B cell (primary cell): ENCODE data around the gene PLEKHA3. TPM values are rescaled to one million over a fixed set of nuclear protein-coding genes. Genes with fewer than 3 reads are reported as not detected.

Experiments
- ATAC-seq: fragments of 200-7000 bp; cut with Tn5 transposase; one replicate; pipeline ENCODE4 v1.10.0; 2021; ENCODE audit warnings: low read depth, mild to moderate bottlenecking, moderate number of reproducible peaks, moderate library complexity
- CTCF ChIA-PET: fragments of 350-600 bp; sonication (Branson Sonifier 250); formaldehyde crosslinking; loops from one replicate; lab custom pipeline; 2021; ENCODE audit warnings: antibody characterized with exemption, inconsistent platforms; lab: Charles Lee
- POLR2A ChIA-PET: fragments of 350-600 bp; sonication (Branson Sonifier 250); formaldehyde crosslinking; loops from one replicate; lab custom pipeline; 2021; ENCODE audit warnings: antibody characterized with exemption; lab: Charles Lee
- DNase-seq: peaks from one replicate; pipeline ENCODE4 v3.0.0; 2013
- H2AFZ ChIP-seq: 2 replicates; pipeline ENCODE4 v1.6.1; 2012; ENCODE audit warnings: mild to moderate bottlenecking, low read depth, low read length; ENCODE audit not compliant: insufficient read depth, poor library complexity, severe bottlenecking
- H3K27ac ChIP-seq, 2 donors: 1 replicate in 1 of 2; 2 replicates in 1 of 2; pipeline ENCODE4 v1.5.1; 2012 to 2013; ENCODE audit warnings: low read length in 2 of 2, mild to moderate bottlenecking in 2 of 2, moderate library complexity in 1 of 2
- H3K27me3 ChIP-seq, 4 experiments: fragments of 200-600 bp in 1 of 4; sonication (generic) in 1 of 4; replicated peaks in 1 of 4; 1 replicate in 2 of 4; 2 replicates in 2 of 4; pipeline versions ENCODE4 v1.6.1 to v1.7.0; 2013 to 2016; ENCODE audit warnings: low read length in 3 of 4, mild to moderate bottlenecking in 2 of 4, mixed read lengths in 1 of 4, moderate library complexity in 1 of 4; ENCODE audit not compliant: insufficient read depth in 4 of 4, control insufficient read depth in 3 of 4; ENCODE audit errors: control extremely low read depth in 1 of 4
- H3K36me3 ChIP-seq, 2 experiments: replicated peaks in 1 of 2; 1 replicate in 1 of 2; 2 replicates in 1 of 2; pipeline versions ENCODE4 v1.6.1 to v1.7.1; 2013; ENCODE audit warnings: low read length in 1 of 2; ENCODE audit not compliant: insufficient read depth in 2 of 2, control insufficient read depth in 1 of 2; ENCODE audit errors: control extremely low read depth in 1 of 2, extremely low read depth in 1 of 2
- H3K4me1 ChIP-seq, 2 donors: fragments of 200-600 bp in 1 of 2; sonication (generic) in 1 of 2; 1 replicate in 1 of 2; 2 replicates in 1 of 2; pipeline versions ENCODE4 v1.5.1 to v1.6.1; 2013 to 2017; ENCODE audit warnings: low read length in 2 of 2; ENCODE audit not compliant: control insufficient read depth in 2 of 2, insufficient read depth in 2 of 2
- H3K4me2 ChIP-seq: replicated peaks from 2 replicates; pipeline ENCODE3; 2012; ENCODE audit warnings: mild to moderate bottlenecking, low read depth, low read length; ENCODE audit not compliant: poor library complexity, severe bottlenecking
- H3K4me3 ChIP-seq, 5 experiments: fragments of 200-600 bp in 1 of 5; sonication (generic) in 1 of 5; 1 replicate in 3 of 5; 2 replicates in 2 of 5; pipeline versions ENCODE4 v1.5.1 to v1.7.0; 2011 to 2016; ENCODE audit warnings: low read length in 4 of 5, mild to moderate bottlenecking in 4 of 5, low read depth in 2 of 5, control low read depth in 1 of 5, moderate library complexity in 1 of 5; ENCODE audit not compliant: insufficient read depth in 1 of 5; ENCODE audit errors: control extremely low read depth in 1 of 5, extremely low read depth in 1 of 5
- H3K79me2 ChIP-seq: fragments of 200-600 bp; sonication (generic); one replicate; pipeline ENCODE4 v1.6.0; 2016; ENCODE audit warnings: low read length; ENCODE audit not compliant: control insufficient read depth, insufficient read depth
- H3K9ac ChIP-seq: fragments of 200-600 bp; sonication (generic); 2 replicates; pipeline ENCODE4 v1.6.1; 2017; ENCODE audit warnings: mild to moderate bottlenecking, low read length, moderate library complexity
- H3K9me3 ChIP-seq, 3 donors: one replicate each; pipeline versions ENCODE4 v1.6.1 to v1.7.1; 2013; ENCODE audit warnings: low read length in 2 of 3; ENCODE audit not compliant: control insufficient read depth in 2 of 3, insufficient read depth in 1 of 3; ENCODE audit errors: control extremely low read depth in 1 of 3
- H4K20me1 ChIP-seq: 2 replicates; pipeline ENCODE4 v1.6.0; 2012; ENCODE audit warnings: mild to moderate bottlenecking, low read length; ENCODE audit not compliant: insufficient read depth, control insufficient read depth, poor library complexity, severe bottlenecking
- H3K27ac Mint-ChIP-seq: one replicate; pipeline ENCODE4 v1.8.0; 2021; ENCODE audit warnings: mixed read lengths
- H3K27me3 Mint-ChIP-seq: one replicate; pipeline ENCODE4 v1.8.0; 2021; ENCODE audit warnings: mixed read lengths
- H3K4me1 Mint-ChIP-seq: one replicate; pipeline ENCODE4 v1.8.0; 2021; ENCODE audit warnings: mixed read lengths
- H3K4me3 Mint-ChIP-seq: one replicate; pipeline ENCODE4 v1.8.0; 2021; ENCODE audit warnings: mixed read lengths
- H3K9me3 Mint-ChIP-seq: one replicate; pipeline ENCODE4 v1.8.0; 2022; ENCODE audit warnings: mixed read lengths; ENCODE audit not compliant: insufficient read depth
- EZH2 ChIP-seq: IDR thresholded peaks from 2 replicates; pipeline ENCODE4 v1.6.1; 2012; ENCODE audit warnings: borderline replicate concordance, low read depth, mild to moderate bottlenecking, moderate library complexity, low read length; ENCODE audit not compliant: insufficient read depth, poor library complexity, severe bottlenecking
- WGBS: methylation state at CpG from one replicate; pipeline ENCODE4 v1.1.5; 2013; ENCODE audit warnings: missing lambda C conversion rate; ENCODE audit not compliant: insufficient coverage; 5-methylcytosine and 5-hydroxymethylcytosine counted together
- intact Hi-C: fragments of 100-400 bp; cut with micrococcal nuclease; formaldehyde crosslinking; loops from one replicate; pipeline ENCODE4 v1.10.0; 2022
- polyA plus RNA-seq: library from polyadenylated mRNA; depleted of rRNA; stranded (reverse); fragments of >200 nt; gene quantifications from 2 replicates; pipeline ENCODE4 v1.2.3, GENCODE V29; 2012
- total RNA-seq, 2 donors: library from RNA; stranded (reverse); fragments of 120-200 nt in 1 of 2; gene quantifications; 1 replicate in 1 of 2; 2 replicates in 1 of 2; pipeline versions ENCODE4 v1.2.3 to v1.2.4, GENCODE V29; 2013 to 2022
- TF ChIP-seq, protein P1 (sequence below): fragments of 200-600 bp; IDR thresholded peaks from one replicate; pipeline ENCODE4 v1.8.0; 2022; ENCODE audit warnings: antibody characterized with exemption, mild to moderate bottlenecking

Gene PLEKHA3
- total and polyA plus RNA-seq, 2 donors (not counting 1 experiment from before 2014, with no cell fraction given): 4.8 to 29.3 TPM

DNA sequence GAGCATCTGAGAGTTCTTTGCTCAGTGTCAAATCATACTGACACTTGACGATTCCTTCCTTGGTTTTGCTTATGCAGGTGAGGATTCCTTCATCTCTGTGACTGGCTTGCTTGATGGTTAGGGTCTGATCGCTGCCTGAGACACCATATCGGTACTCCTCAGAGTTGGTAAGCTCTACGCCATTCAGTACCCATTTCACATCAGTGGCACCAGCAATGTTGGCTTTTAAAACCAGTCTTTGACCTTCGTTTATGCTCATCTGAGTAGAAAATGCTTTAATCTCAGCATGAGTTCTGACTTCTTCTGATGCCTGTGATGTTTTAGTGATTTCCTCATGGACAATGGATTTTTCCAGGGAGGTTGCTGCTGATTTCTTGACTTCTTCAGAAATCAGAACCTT is 48.4 kb downstream of the PLEKHA3 start:
- Histone ChIP-seq H3K79me2 (peaks cover 58% of the 10 kb centered on the region), H2AFZ (no peak overlapping the region), H3K4me2 (no peak overlapping the region), H4K20me1 (no peaks in the 10 kb centered on the region), H3K36me3 (peaks cover 1 to 29% of the 10 kb centered on the region in 2 experiments), H3K9me3 (no peaks in the 10 kb centered on the region), H3K4me3 (no peak overlapping the region), H3K4me1 (peaks cover 19 to 34% of the 10 kb centered on the region in 2 donors), H3K27ac (no peak overlapping the region), H3K27me3 (no peaks in the 10 kb centered on the region), H3K9ac (no peak overlapping the region)
- peaks cover 43% of the 10 kb centered on the region for H3K4me1 Mint-ChIP-seq
- TF ChIP-seq, protein P1, sequence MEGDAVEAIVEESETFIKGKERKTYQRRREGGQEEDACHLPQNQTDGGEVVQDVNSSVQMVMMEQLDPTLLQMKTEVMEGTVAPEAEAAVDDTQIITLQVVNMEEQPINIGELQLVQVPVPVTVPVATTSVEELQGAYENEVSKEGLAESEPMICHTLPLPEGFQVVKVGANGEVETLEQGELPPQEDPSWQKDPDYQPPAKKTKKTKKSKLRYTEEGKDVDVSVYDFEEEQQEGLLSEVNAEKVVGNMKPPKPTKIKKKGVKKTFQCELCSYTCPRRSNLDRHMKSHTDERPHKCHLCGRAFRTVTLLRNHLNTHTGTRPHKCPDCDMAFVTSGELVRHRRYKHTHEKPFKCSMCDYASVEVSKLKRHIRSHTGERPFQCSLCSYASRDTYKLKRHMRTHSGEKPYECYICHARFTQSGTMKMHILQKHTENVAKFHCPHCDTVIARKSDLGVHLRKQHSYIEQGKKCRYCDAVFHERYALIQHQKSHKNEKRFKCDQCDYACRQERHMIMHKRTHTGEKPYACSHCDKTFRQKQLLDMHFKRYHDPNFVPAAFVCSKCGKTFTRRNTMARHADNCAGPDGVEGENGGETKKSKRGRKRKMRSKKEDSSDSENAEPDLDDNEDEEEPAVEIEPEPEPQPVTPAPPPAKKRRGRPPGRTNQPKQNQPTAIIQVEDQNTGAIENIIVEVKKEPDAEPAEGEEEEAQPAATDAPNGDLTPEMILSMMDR: no peak
- TF ChIP-seq EZH2: no peak
- ChIA-PET CTCF (no interaction called here), POLR2A (no interaction called here)
- H3K9me3 Mint-ChIP-seq: no peaks in the 10 kb centered on the region
- no peaks in the 10 kb centered on the region for H3K27me3 Mint-ChIP-seq
- intact Hi-C loops: no loop called here
- ATAC-seq (no peak), DNase-seq (no peak)
- 100% methylated on average over 5 of the region's 5 CpGs for WGBS
- no peak overlapping the region for H3K4me3 Mint-ChIP-seq
- H3K27ac Mint-ChIP-seq: no peak overlapping the region

GRCh38 chr2:178529194-178529593 is 48.9 kb downstream of the PLEKHA3 start:
- Mint-ChIP-seq H3K9me3 (no peaks in the 10 kb centered on the region), H3K4me1 (peaks cover 38% of the 10 kb centered on the region), H3K27ac (peak overlapping the region; percentile 69), H3K27me3 (no peaks in the 10 kb centered on the region), H3K4me3 (no peak overlapping the region)
- Histone ChIP-seq H3K27me3 (no peaks in the 10 kb centered on the region), H3K27ac (no peak overlapping the region), H2AFZ (no peak overlapping the region), H3K4me1 (peaks cover 13 to 29% of the 10 kb centered on the region in 2 donors), H4K20me1 (no peaks in the 10 kb centered on the region), H3K4me3 (no peak overlapping the region), H3K4me2 (no peak overlapping the region), H3K36me3 (peaks cover 1 to 34% of the 10 kb centered on the region in 2 experiments), H3K9me3 (no peaks in the 10 kb centered on the region), H3K79me2 (peaks cover 56% of the 10 kb centered on the region), H3K9ac (no peak overlapping the region)
- TF ChIP-seq EZH2: no peak
- TF ChIP-seq, protein P1: no peak
- no CpG with 5 or more reads among the region's 2 CpGs for WGBS
- ATAC-seq: no peak
- POLR2A ChIA-PET: no interaction called here
- no peak for DNase-seq
- intact Hi-C loops: no loop called here
- CTCF ChIA-PET: no interaction called here
